Activated CD8-positive, alpha-beta T cell treated with anti-CD3 and anti-CD28 coated beads for 36 hours (primary cell): Measurements from ENCODE around the gene TTYH1. TPM values are rescaled to one million over a fixed set of nuclear protein-coding genes. Genes with fewer than 3 reads are reported as not detected.

Source experiments
- ATAC-seq: fragments of 200-7000 bp; cut with Tn5 transposase; one replicate; pipeline ENCODE4 v1.10.0; 2021; ENCODE audit warnings: mild to moderate bottlenecking, moderate library complexity
- CTCF ChIA-PET: fragments of 350-600 bp; sonication (Branson Sonifier 250); formaldehyde crosslinking; loops from one replicate; lab custom pipeline; 2021; ENCODE audit warnings: antibody characterized with exemption; lab: Charles Lee
- POLR2A ChIA-PET: fragments of 350-600 bp; sonication (Branson Sonifier 250); formaldehyde crosslinking; loops from one replicate; lab custom pipeline; 2021; ENCODE audit warnings: antibody characterized with exemption; lab: Charles Lee
- DNase-seq: peaks from one replicate; pipeline ENCODE4 v3.0.0-alpha.2; 2020
- H3K27ac Mint-ChIP-seq: one replicate; pipeline ENCODE4 v1.8.0; 2021; ENCODE audit warnings: mild to moderate bottlenecking, mixed read lengths
- H3K27me3 Mint-ChIP-seq: one replicate; pipeline ENCODE4 v1.8.0; 2021; ENCODE audit warnings: mixed read lengths
- H3K36me3 Mint-ChIP-seq: one replicate; pipeline ENCODE4 v1.8.0; 2021; ENCODE audit warnings: low read depth, mixed read lengths
- H3K4me1 Mint-ChIP-seq: one replicate; pipeline ENCODE4 v1.8.0; 2021; ENCODE audit warnings: low read depth, mixed read lengths
- H3K4me3 Mint-ChIP-seq: one replicate; pipeline ENCODE4 v1.8.0; 2021; ENCODE audit warnings: mild to moderate bottlenecking, moderate library complexity, mixed read lengths
- H3K9me3 Mint-ChIP-seq: one replicate; pipeline ENCODE4 v1.8.0; 2021; ENCODE audit warnings: mixed read lengths
- intact Hi-C: fragments of 100-400 bp; cut with micrococcal nuclease; formaldehyde crosslinking; loops from one replicate; pipeline ENCODE4 v1.10.0; 2022
- total RNA-seq, 2 experiments: library from RNA; stranded (reverse); gene quantifications; one replicate each; pipeline ENCODE4 v1.2.3, GENCODE V29; 2021
- TF ChIP-seq, protein P1 (sequence below): fragments of 200-600 bp; IDR thresholded peaks from one replicate; pipeline ENCODE4 v1.8.0; 2022; ENCODE audit warnings: antibody characterized with exemption, mild to moderate bottlenecking

TTYH1 gene
- total RNA-seq, 2 experiments from 2014 or later: 0.70 TPM; not detected in 1

DNA sequence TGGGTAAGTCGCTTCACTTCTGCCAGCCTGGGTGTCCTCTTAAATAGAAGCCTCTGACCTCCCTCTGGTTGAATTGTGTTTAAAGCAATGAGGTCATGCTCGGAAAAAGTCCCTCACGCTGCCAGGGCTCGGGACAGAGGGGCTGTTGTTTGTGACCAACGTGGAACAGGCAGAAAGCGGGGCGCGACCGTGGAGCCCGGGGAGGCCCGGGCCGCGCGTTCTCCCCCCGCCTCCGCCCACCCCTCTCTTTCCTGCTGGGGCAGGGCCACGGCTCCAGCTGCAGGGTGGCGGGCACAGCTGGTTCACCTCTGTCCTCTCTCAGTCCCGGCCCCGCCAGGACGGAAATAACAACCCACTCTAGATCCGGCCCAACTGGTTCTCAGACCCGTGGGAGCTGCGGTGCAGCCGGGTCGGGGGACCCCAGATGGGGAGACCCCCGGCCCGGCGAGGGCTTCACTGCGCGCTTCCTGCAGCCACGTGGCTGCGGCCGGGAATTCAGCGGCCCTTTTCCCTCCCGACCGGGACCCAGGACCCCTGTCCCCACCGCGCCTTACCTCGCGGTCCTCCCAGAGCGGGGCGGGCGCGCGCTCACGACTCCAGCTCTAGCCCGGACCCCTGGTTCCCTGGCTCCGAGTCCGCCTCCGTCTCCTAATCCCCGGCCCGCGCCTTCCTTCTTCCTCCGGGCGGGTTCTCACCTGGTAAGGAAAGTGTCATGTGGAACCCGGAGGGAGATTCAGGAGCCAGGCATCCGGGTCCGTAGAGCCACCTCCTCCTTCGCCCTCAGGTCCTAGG is 55.9 kb downstream of the TTYH1 start:
- Mint-ChIP-seq H3K27me3 (peaks cover 24% of the 10 kb centered on the region), H3K4me1 (peaks cover 17% of the 10 kb centered on the region), H3K27ac (no peak overlapping the region), H3K9me3 (no peaks in the 10 kb centered on the region), H3K4me3 (peak overlapping the region; percentile 22), H3K36me3 (no peaks in the 10 kb centered on the region)
- peak; percentile 49 for DNase-seq
- CTCF ChIA-PET: interaction anchor here (0.8 kb wide), 1 partner anchor 58 kb away, joined by 3 read pairs; no protein-coding TSS in a partner anchor
- POLR2A ChIA-PET: interaction anchor here (1.0 to 1.2 kb wide), 2 partner anchors 11 to 56 kb away, joined by 4 to 5 read pairs; no protein-coding TSS in a partner anchor
- TF ChIP-seq, protein P1, sequence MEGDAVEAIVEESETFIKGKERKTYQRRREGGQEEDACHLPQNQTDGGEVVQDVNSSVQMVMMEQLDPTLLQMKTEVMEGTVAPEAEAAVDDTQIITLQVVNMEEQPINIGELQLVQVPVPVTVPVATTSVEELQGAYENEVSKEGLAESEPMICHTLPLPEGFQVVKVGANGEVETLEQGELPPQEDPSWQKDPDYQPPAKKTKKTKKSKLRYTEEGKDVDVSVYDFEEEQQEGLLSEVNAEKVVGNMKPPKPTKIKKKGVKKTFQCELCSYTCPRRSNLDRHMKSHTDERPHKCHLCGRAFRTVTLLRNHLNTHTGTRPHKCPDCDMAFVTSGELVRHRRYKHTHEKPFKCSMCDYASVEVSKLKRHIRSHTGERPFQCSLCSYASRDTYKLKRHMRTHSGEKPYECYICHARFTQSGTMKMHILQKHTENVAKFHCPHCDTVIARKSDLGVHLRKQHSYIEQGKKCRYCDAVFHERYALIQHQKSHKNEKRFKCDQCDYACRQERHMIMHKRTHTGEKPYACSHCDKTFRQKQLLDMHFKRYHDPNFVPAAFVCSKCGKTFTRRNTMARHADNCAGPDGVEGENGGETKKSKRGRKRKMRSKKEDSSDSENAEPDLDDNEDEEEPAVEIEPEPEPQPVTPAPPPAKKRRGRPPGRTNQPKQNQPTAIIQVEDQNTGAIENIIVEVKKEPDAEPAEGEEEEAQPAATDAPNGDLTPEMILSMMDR: no peak
- intact Hi-C loops: no loop called here
- peak; percentile 55 for ATAC-seq

DNA sequence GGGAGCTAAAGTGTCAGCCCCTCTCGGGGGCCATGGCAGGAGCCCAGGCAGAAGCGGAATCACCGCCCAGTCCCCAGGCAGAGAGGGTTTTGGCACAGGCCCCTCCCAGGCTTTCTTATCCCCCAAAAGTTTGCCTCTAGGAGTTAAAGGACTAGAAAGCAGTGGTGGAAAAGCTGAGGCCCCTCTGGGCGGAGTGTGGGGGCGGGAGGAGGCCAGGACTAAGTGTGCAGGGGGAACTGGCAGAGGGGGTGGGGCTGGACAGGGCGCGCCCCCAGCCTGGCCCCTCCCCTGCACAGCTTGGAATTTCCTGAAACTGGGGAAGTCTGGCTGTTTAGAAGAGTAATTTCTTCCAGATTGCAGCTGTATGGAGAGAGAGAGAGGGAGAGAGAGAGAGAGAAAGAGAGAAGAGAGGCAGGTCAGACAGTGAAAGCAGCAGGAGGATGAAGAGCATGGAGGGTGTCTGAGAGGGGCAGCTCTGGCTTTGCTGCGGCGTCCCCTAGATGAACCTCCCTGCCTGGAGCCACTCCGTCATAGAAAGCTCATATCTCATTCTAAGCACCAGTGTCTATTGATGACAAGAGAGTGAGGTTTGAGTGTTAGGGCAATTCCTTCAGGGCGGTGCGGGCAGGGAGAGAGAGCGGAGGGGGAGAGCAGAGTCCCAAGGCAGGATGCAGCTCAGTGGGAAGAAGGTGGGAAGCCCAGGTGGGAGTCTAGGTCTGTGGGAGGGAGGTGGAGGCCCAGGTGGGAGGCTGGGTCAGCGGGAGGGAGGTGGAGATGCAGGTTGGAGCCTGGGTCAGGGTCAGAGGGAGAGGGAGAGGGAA is 58.0 kb downstream of the TTYH1 start, which contains the start of gene CDC42EP5:
TSS of gene CDC42EP5 (minus strand) at position 226 of the 821 bp plus-strand sequence. CDS start 7,749 bp downstream, outside the sequence.
- ATAC-seq: peak; percentile 66

DNA sequence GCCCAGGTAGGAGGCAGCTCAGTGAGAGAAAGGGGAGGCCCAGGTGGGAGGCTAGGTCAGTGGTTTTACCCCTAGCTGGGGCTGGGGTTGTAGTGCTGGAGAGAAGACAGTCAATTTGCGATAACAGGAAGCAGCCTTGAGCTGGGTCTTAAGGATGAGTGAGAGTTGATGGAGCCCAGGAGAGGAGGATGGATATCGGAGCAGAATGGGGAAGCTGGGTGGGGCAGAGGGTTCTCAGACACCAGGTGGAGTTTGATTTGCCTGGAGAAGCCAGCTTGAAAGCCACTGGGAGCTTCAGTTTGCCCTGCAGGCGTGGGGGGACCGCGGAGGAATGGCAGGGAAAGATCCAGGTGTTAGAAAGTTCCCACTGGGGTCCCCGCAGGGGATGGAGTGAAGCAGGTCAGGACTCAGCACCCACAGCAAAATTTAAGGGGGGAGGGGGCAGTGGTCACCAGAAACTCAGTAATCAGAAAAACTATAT is 58.7 kb downstream of the TTYH1 start:
- POLR2A ChIA-PET: interaction anchor here (0.6 kb wide), 1 partner anchor 70 kb away, joined by 3 read pairs; no protein-coding TSS in a partner anchor
- peaks cover 32% of the 10 kb centered on the region for H3K27me3 Mint-ChIP-seq

More for the DNA sequence above, 58.0 kb downstream of the TTYH1 start, which contains the start of gene CDC42EP5:
- Mint-ChIP-seq H3K27me3 (peaks cover 31% of the 10 kb centered on the region), H3K4me3 (no peak within 1 kb of the TSS), H3K9me3 (no peaks in the 10 kb centered on the region), H3K4me1 (peaks cover 17% of the 10 kb centered on the region), H3K27ac (no peak within 1 kb of the TSS), H3K36me3 (no peaks in the 10 kb centered on the region)
- intact Hi-C loops: no loop called here
- peak; percentile 51 for DNase-seq
- POLR2A ChIA-PET: interaction anchor here (0.6 to 0.9 kb wide), 2 partner anchors 39 to 71 kb away, joined by 3 to 4 read pairs; no protein-coding TSS in a partner anchor
- CTCF ChIA-PET: interaction anchor here (1.5 to 2.0 kb wide), 2 partner anchors 180 to 201 kb away, joined by 3 to 6 read pairs; no protein-coding TSS in a partner anchor
- TF ChIP-seq, protein P1: no peak

DNA sequence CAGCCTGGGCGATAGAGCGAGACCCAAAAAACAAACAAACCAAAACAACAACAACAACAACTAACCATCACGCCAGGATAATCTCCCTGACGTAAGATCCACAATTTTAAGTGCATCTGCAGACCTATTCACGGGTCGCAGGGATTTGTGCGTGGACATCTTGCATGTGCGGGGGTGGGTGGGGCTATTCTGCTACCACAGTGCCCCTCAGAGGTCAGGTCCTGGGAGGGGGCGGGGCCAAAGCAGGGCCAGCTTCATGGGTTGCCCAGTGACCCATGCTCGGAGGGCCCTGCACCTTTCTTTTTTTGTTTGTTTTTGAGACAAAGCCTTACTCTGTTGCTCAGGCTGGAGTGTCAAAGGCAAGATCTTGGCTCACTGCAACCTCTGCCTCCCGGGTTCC is 60.4 kb downstream of the TTYH1 start:
- intact Hi-C loops: loop anchor here (5.0 kb wide), 1 partner anchor 197 kb away; no protein-coding TSS in a partner anchor
- ChIA-PET POLR2A (no interaction called here), CTCF (no interaction called here)
- TF ChIP-seq, protein P1: no peak
- H3K27ac Mint-ChIP-seq: no peak overlapping the region
- no peak for ATAC-seq
- peaks cover 20% of the 10 kb centered on the region for H3K27me3 Mint-ChIP-seq
- H3K4me3 Mint-ChIP-seq: no peak overlapping the region
- peaks cover 12% of the 10 kb centered on the region for H3K4me1 Mint-ChIP-seq
- DNase-seq: no peak
- no peaks in the 10 kb centered on the region for H3K9me3 Mint-ChIP-seq
- H3K36me3 Mint-ChIP-seq: no peaks in the 10 kb centered on the region

More for the DNA sequence above, 58.7 kb downstream of the TTYH1 start:
- H3K4me1 Mint-ChIP-seq: peaks cover 17% of the 10 kb centered on the region
- DNase-seq (no peak), ATAC-seq (no peak)
- H3K9me3 Mint-ChIP-seq: no peaks in the 10 kb centered on the region
- TF ChIP-seq, protein P1: no peak
- CTCF ChIA-PET: interaction anchor here (1.5 to 2.0 kb wide), 2 partner anchors 180 to 201 kb away, joined by 3 to 6 read pairs; no protein-coding TSS in a partner anchor
- H3K36me3 Mint-ChIP-seq: no peaks in the 10 kb centered on the region
- no peak overlapping the region for H3K4me3 Mint-ChIP-seq
- H3K27ac Mint-ChIP-seq: no peak overlapping the region
- intact Hi-C loops: no loop called here
